HCT116 (cell line): Measurements from ENCODE around the gene DCDC2. TPM values are rescaled to one million over a fixed set of nuclear protein-coding genes. Genes with fewer than 3 reads are reported as not detected.

Experiments
- ATAC-seq: fragments of 200-7000 bp; cut with Tn5 transposase; 2 replicates; pipeline ENCODE4 v1.9.1; 2020; ENCODE audit warnings: mild to moderate bottlenecking, moderate library complexity
- BruUV-seq: library from RNA; stranded (reverse); fragments of 400-500 nt; replicated peaks from 2 replicates; lab custom pipeline; 2021; lab: Mats Ljungman, UMichigan
- CTCF ChIA-PET: fragments of 300-600 bp; sonication (Branson Sonifier 250); formaldehyde crosslinking; loops from one replicate; lab custom pipeline; 2021; ENCODE audit warnings: antibody characterized with exemption; lab: Charles Lee
- POLR2A ChIA-PET: fragments of 300-600, 350-600 bp; sonication (Branson Sonifier 250); formaldehyde crosslinking; loops from one replicate; lab custom pipeline; 2021; ENCODE audit warnings: antibody characterized with exemption; lab: Charles Lee
- RAD21 ChIA-PET, 2 experiments: fragments of 300-600 bp; sonication (Branson Sonifier 250); formaldehyde crosslinking; loops; one replicate each; lab custom pipeline; 2023; ENCODE audit warnings: low total read pairs in 2 of 2; ENCODE audit not compliant: uncharacterized antibody in 2 of 2, unreplicated experiment in 2 of 2, low non-redundant PET in 1 of 2; lab: Charles Lee
- DNase-seq: peaks from one replicate; pipeline ENCODE4 v3.0.0-alpha.2; 2010; ENCODE audit warnings: low read depth, low spot score
- H2AFZ ChIP-seq: fragments of 200-600 bp; shearing (Covaris generic), sonication (generic); 2 replicates; pipeline ENCODE4 v1.6.1; 2017; ENCODE audit warnings: low read depth, mixed run types, mixed read lengths, antibody characterized with exemption, low read length; ENCODE audit not compliant: poor library complexity, severe bottlenecking
- H3K27ac ChIP-seq: 2 replicates; pipeline ENCODE4 v1.5.1; 2012; ENCODE audit warnings: low read depth, low read length
- H3K27me3 ChIP-seq: fragments of 200-600 bp; sonication (generic); 2 replicates; pipeline ENCODE4 v1.6.1; 2016; ENCODE audit warnings: mixed run types, low read length, mixed read lengths; ENCODE audit not compliant: insufficient read depth
- H3K36me3 ChIP-seq, 2 experiments: fragments of 200-500 bp in 1 of 2; fragments of 200-600 bp in 1 of 2; sonication (Bioruptor generic) in 1 of 2; sonication (generic) in 1 of 2; 2 replicates each; pipeline versions ENCODE4 v1.5.1 to v1.6.1; 2014 to 2016; ENCODE audit warnings: low read length in 2 of 2, inconsistent platforms in 1 of 2, mixed read lengths in 1 of 2, mixed run types in 1 of 2; ENCODE audit not compliant: insufficient read depth in 2 of 2, control insufficient read depth in 1 of 2
- H3K4me1 ChIP-seq, 2 experiments: fragments of 200-600 bp in 1 of 2; sonication (generic) in 1 of 2; 2 replicates each; pipeline versions ENCODE4 v1.5.1 to v1.6.1; 2012 to 2017; ENCODE audit warnings: low read length in 2 of 2, inconsistent platforms in 1 of 2, mild to moderate bottlenecking in 1 of 2, mixed read lengths in 1 of 2, mixed run types in 1 of 2, moderate library complexity in 1 of 2; ENCODE audit not compliant: insufficient read depth in 2 of 2, control insufficient read depth in 1 of 2
- H3K4me2 ChIP-seq: fragments of 200-600 bp; sonication (generic); 2 replicates; pipeline ENCODE4 v1.6.1; 2017; ENCODE audit warnings: mixed run types, low read length, mixed read lengths
- H3K4me3 ChIP-seq, 2 experiments: fragments of 200-600 bp in 1 of 2; sonication (generic) in 1 of 2; replicated peaks in 1 of 2; 2 replicates each; pipeline ENCODE4 v1.5.1; 2011 to 2016; ENCODE audit warnings: low read length in 2 of 2, control low read depth in 1 of 2, low read depth in 1 of 2, mild to moderate bottlenecking in 1 of 2, mixed read lengths in 1 of 2, mixed run types in 1 of 2
- H3K79me2 ChIP-seq: fragments of 200-600 bp; sonication (generic); 2 replicates; pipeline ENCODE4 v1.6.1; 2017; ENCODE audit warnings: mild to moderate bottlenecking, mixed run types, low read length, moderate library complexity, mixed read lengths; ENCODE audit not compliant: insufficient read depth
- H3K9ac ChIP-seq: fragments of 200-600 bp; sonication (generic); 2 replicates; pipeline ENCODE4 v1.6.1; 2016; ENCODE audit warnings: low read length, mixed read lengths
- H3K9me2 ChIP-seq: fragments of 200-600 bp; sonication (generic), shearing (Covaris generic); 2 replicates; pipeline ENCODE4 v1.6.1; 2017; ENCODE audit warnings: mixed run types, mild to moderate bottlenecking, moderate library complexity; ENCODE audit not compliant: insufficient read depth
- H3K9me3 ChIP-seq, 2 experiments: fragments of 200-500 bp in 1 of 2; fragments of 200-600 bp in 1 of 2; sonication (Bioruptor generic) in 1 of 2; sonication (generic) in 1 of 2; 2 replicates each; pipeline ENCODE4 v1.6.1; 2014 to 2017; ENCODE audit warnings: low read length in 2 of 2, mixed read lengths in 2 of 2, inconsistent platforms in 1 of 2, low read depth in 1 of 2, mild to moderate bottlenecking in 1 of 2, mixed run types in 1 of 2, moderate library complexity in 1 of 2; ENCODE audit not compliant: control insufficient read depth in 1 of 2, insufficient read depth in 1 of 2
- H4K20me1 ChIP-seq: fragments of 200-600 bp; sonication (generic), shearing (Covaris generic); 2 replicates; pipeline ENCODE4 v1.6.1; 2017; ENCODE audit warnings: mixed run types, mild to moderate bottlenecking, moderate library complexity; ENCODE audit not compliant: insufficient read depth
- CBX3 ChIP-seq: IDR thresholded peaks from 2 replicates; pipeline ENCODE4 v1.6.1; 2012; ENCODE audit warnings: low read depth
- CTCF ChIP-seq, 3 experiments: fragments of 200-600 bp in 1 of 3; sonication (generic) in 1 of 3; IDR thresholded peaks in 2 of 3; conservative IDR thresholded peaks in 1 of 3; 2 replicates each; pipeline ENCODE4 v1.5.1; 2012 to 2017; ENCODE audit warnings: low read depth in 2 of 3, low read length in 2 of 3, antibody characterized with exemption in 1 of 3, borderline replicate concordance in 1 of 3, control low read depth in 1 of 3, mild to moderate bottlenecking in 1 of 3, mixed read lengths in 1 of 3, mixed run types in 1 of 3, moderate library complexity in 1 of 3; ENCODE audit not compliant: insufficient read depth in 1 of 3
- EGR1 ChIP-seq: IDR thresholded peaks from 2 replicates; pipeline ENCODE4 v1.6.1; 2012; ENCODE audit warnings: low read depth
- ELF1 ChIP-seq: IDR thresholded peaks from 2 replicates; pipeline ENCODE4 v1.6.1; 2012; ENCODE audit warnings: low read depth, borderline replicate concordance
- POLR2A ChIP-seq: IDR thresholded peaks from 2 replicates; pipeline ENCODE4 v1.7.0; 2011; ENCODE audit warnings: borderline replicate concordance; ENCODE audit not compliant: insufficient read depth, insufficient read length; ENCODE audit errors: extremely low read depth
- RAD21 ChIP-seq: IDR thresholded peaks from 2 replicates; pipeline ENCODE4 v1.6.1; 2012; ENCODE audit warnings: low read depth, mild to moderate bottlenecking
- REST ChIP-seq: IDR thresholded peaks from 2 replicates; pipeline ENCODE4 v1.6.1; 2012; ENCODE audit warnings: low read depth
- SIN3A ChIP-seq: IDR thresholded peaks from 2 replicates; pipeline ENCODE4 v1.6.1; 2012; ENCODE audit warnings: low read depth
- TCF7L2 ChIP-seq: IDR thresholded peaks from 2 replicates; pipeline ENCODE4 v1.7.0; 2011; ENCODE audit warnings: borderline replicate concordance, inconsistent platforms; ENCODE audit not compliant: insufficient read depth, insufficient read length; ENCODE audit errors: extremely low read depth
- ZBTB33 ChIP-seq: IDR thresholded peaks from 2 replicates; pipeline ENCODE4 v1.6.1; 2011; ENCODE audit warnings: mild to moderate bottlenecking, low read length, moderate library complexity; ENCODE audit not compliant: insufficient replicate concordance; ENCODE audit errors: extremely low read depth
- intact Hi-C: fragments of 100-400 bp; cut with micrococcal nuclease; formaldehyde crosslinking; loops from 2 replicates; pipeline ENCODE4 v1.10.0; 2022
- total RNA-seq: library from RNA; stranded (reverse); gene quantifications from one replicate; pipeline ENCODE4 v1.2.1, GENCODE V29; 2021; ENCODE audit not compliant: unreplicated experiment

The DCDC2 gene
- total RNA-seq, 1 experiment from 2014 or later, result 0.17 TPM

GRCh38 chr6:24127316-24127715 is 230.5 kb downstream of the DCDC2 start:
- peaks cover 7% of the 10 kb centered on the region; the same call in 1 of the 2 replicates for H3K27me3 ChIP-seq
- ChIA-PET POLR2A (interaction anchor here (1.0 kb wide), 1 partner anchor 9 kb away, joined by 3 read pairs; no protein-coding TSS in a partner anchor), CTCF (no interaction called here), RAD21 (no interaction called here)
- H3K4me1 ChIP-seq, result no peaks in the 10 kb centered on the region
- no peaks in the 10 kb centered on the region for H4K20me1 ChIP-seq
- H3K9me2 ChIP-seq, result no peaks in the 10 kb centered on the region
- intact Hi-C loops, result no loop called here
- no peak overlapping the region for H3K4me2 ChIP-seq
- H3K4me3 ChIP-seq, result no peak overlapping the region
- H3K79me2 ChIP-seq, result no peaks in the 10 kb centered on the region
- ATAC-seq, result no peak
- no TSS peak for BruUV-seq
- no peaks in the 10 kb centered on the region for H3K9me3 ChIP-seq
- H3K27ac ChIP-seq, result no peak overlapping the region
- no peak overlapping the region for H2AFZ ChIP-seq
- H3K9ac ChIP-seq, result no peak overlapping the region
- no peak for TF ChIP-seq CTCF (IDR thresholded peaks at IDR 0.05 in 2 of 3, conservative IDR thresholded peaks at IDR 0.05 in 1 of 3; ENCODE audit: borderline replicate concordance in 1 of 3, insufficient read depth in 1 of 3, low read depth in 2 of 3, low read length in 2 of 3)
- TF ChIP-seq SIN3A, result no peak
- no peak for TF ChIP-seq RAD21
- TF ChIP-seq ELF1, result no peak
- TF ChIP-seq EGR1, result no peak
- no peak for TF ChIP-seq REST
- no peak for TF ChIP-seq POLR2A
- no peak for TF ChIP-seq TCF7L2
- TF ChIP-seq CBX3, result no peak
- TF ChIP-seq ZBTB33, result no peak
- TF ChIP-seq, all 23 proteins: peak for 0
- no peaks in the 10 kb centered on the region for H3K36me3 ChIP-seq
- DNase-seq, result no peak
